AML-193 (cell line): ENCODE measurements around the gene S1PR1.
"Not testable (repeated sequence)": the region's sequence is repeated elsewhere in the genome, so short reads cannot be mapped to it uniquely, and the experiment has no call there.

Experiments
- DNase-seq, 2 experiments: peaks; one replicate each; lab custom pipeline; 2025; lab: John Stamatoyannopoulos, UW

Gene S1PR1

GRCh38 chr1:101236516-101237228, at the start of gene S1PR1:
Gene S1PR1 (plus strand): TSS chr1:101237019. CDS start chr1:101238985, 1,966 bp downstream.
- no peak for DNase-seq

- DNase-seq = peak; percentile 4 to 21
Measured at GRCh38 chr1:101187297-101187696, 49.5 kb upstream of the S1PR1 start.

- no peak for DNase-seq
Measured at GRCh38 chr1:101188331-101188730, 48.5 kb upstream of the S1PR1 start.

GRCh38 chr1:101188968-101189367, 47.9 kb upstream of the S1PR1 start:
- not testable (repeated sequence) for DNase-seq

- no peak for DNase-seq
Measured at GRCh38 chr1:101190441-101190840, 46.4 kb upstream of the S1PR1 start.

GRCh38 chr1:101191049-101191448, 45.8 kb upstream of the S1PR1 start:
- DNase-seq = peak; percentile 34 to 42

GRCh38 chr1:101193733-101194169, 43.1 kb upstream of the S1PR1 start:
- no peak for DNase-seq

GRCh38 chr1:101194746-101195145, 42.1 kb upstream of the S1PR1 start:
- no peak for DNase-seq

- DNase-seq = no peak
Measured at GRCh38 chr1:101196668-101197067, 40.2 kb upstream of the S1PR1 start.

- no peak for DNase-seq
Measured at GRCh38 chr1:101198842-101199636, 37.8 kb upstream of the S1PR1 start.

GRCh38 chr1:101199637-101199982, 37.2 kb upstream of the S1PR1 start:
- DNase-seq = no peak

GRCh38 chr1:101200513-101200912, 36.3 kb upstream of the S1PR1 start:
- no peak for DNase-seq

- no peak for DNase-seq
Measured at GRCh38 chr1:101203820-101204540, 32.8 kb upstream of the S1PR1 start.

GRCh38 chr1:101205457-101205856, 31.4 kb upstream of the S1PR1 start:
- DNase-seq = no peak

- DNase-seq = not testable (repeated sequence)
Measured at GRCh38 chr1:101206139-101206538, 30.7 kb upstream of the S1PR1 start.

GRCh38 chr1:101207271-101207670, 29.5 kb upstream of the S1PR1 start:
- DNase-seq = not testable (repeated sequence)

GRCh38 chr1:101207891-101208290, 28.9 kb upstream of the S1PR1 start:
- no peak for DNase-seq

GRCh38 chr1:101215363-101216011, 21.3 kb upstream of the S1PR1 start:
- no peak for DNase-seq

- DNase-seq = no peak
Measured at GRCh38 chr1:101216623-101217022, 20.2 kb upstream of the S1PR1 start.

- DNase-seq = no peak
Measured at GRCh38 chr1:101217148-101217547, 19.7 kb upstream of the S1PR1 start.

GRCh38 chr1:101218968-101219367, 17.9 kb upstream of the S1PR1 start:
- not testable (repeated sequence) for DNase-seq
